Fibroblast of lung (primary cell): Measurements from ENCODE around the gene TRAPPC3L. TPM values are rescaled to one million over a fixed set of nuclear protein-coding genes. Genes with fewer than 3 reads are reported as not detected.

Experiments
- DNase-seq, 2 donors: peaks; one replicate each; pipeline versions ENCODE4 v3.0.0 to v3.0.0-alpha.2; 2010; ENCODE audit warnings: low read depth in 2 of 2
- H2AFZ ChIP-seq: 2 replicates; pipeline ENCODE4 v1.5.1; 2012; ENCODE audit warnings: low read length, control low read depth, inconsistent platforms
- H3K27ac ChIP-seq: 2 replicates; pipeline ENCODE4 v1.5.1; 2011; ENCODE audit warnings: low read length, control low read depth; ENCODE audit not compliant: insufficient read depth
- H3K27me3 ChIP-seq: 2 replicates; pipeline ENCODE4 v1.5.1; 2011; ENCODE audit warnings: mild to moderate bottlenecking, low read length; ENCODE audit not compliant: control insufficient read depth, insufficient read depth
- H3K36me3 ChIP-seq: 2 replicates; pipeline ENCODE4 v1.5.1; 2011; ENCODE audit warnings: low read length; ENCODE audit not compliant: control insufficient read depth, insufficient read depth
- H3K4me1 ChIP-seq: 2 replicates; pipeline ENCODE4 v1.5.1; 2011; ENCODE audit warnings: low read length; ENCODE audit not compliant: control insufficient read depth, insufficient read depth; ENCODE audit errors: extremely low read depth
- H3K4me2 ChIP-seq: 2 replicates; pipeline ENCODE4 v1.5.1; 2011; ENCODE audit warnings: low read length, control low read depth; ENCODE audit not compliant: insufficient read depth; ENCODE audit errors: extremely low read depth
- H3K4me3 ChIP-seq, 4 experiments: fragments of 200-600 bp in 1 of 4; sonication (generic) in 1 of 4; replicated peaks in 1 of 4; 2 replicates each; pipeline ENCODE4 v1.5.1; 2011 to 2016; ENCODE audit warnings: low read length in 4 of 4, low read depth in 3 of 4, mild to moderate bottlenecking in 3 of 4, control low read depth in 2 of 4, inconsistent platforms in 1 of 4, mixed read lengths in 1 of 4; ENCODE audit not compliant: insufficient read depth in 1 of 4; ENCODE audit errors: control extremely low read depth in 1 of 4
- H3K79me2 ChIP-seq: 2 replicates; pipeline ENCODE4 v1.5.1; 2012; ENCODE audit warnings: mild to moderate bottlenecking, low read length, inconsistent platforms; ENCODE audit not compliant: control insufficient read depth, insufficient read depth
- H3K9ac ChIP-seq: 2 replicates; pipeline ENCODE4 v1.5.1; 2011; ENCODE audit warnings: mild to moderate bottlenecking, low read length, control low read depth; ENCODE audit not compliant: insufficient read depth
- H3K9me3 ChIP-seq: 2 replicates; pipeline ENCODE4 v1.5.1; 2012; ENCODE audit warnings: low read depth, low read length; ENCODE audit not compliant: control insufficient read depth, insufficient read depth
- H4K20me1 ChIP-seq: 2 replicates; pipeline ENCODE4 v1.5.1; 2011; ENCODE audit warnings: low read length; ENCODE audit not compliant: control insufficient read depth, insufficient read depth; ENCODE audit errors: extremely low read depth
- CTCF ChIP-seq, 2 donors: IDR thresholded peaks in 1 of 2; conservative IDR thresholded peaks in 1 of 2; 1 replicate in 1 of 2; 2 replicates in 1 of 2; pipeline ENCODE4 v1.5.1; 2011 to 2012; ENCODE audit warnings: low read length in 2 of 2, control low read depth in 1 of 2, inconsistent platforms in 1 of 2, low read depth in 1 of 2, mild to moderate bottlenecking in 1 of 2
- EZH2 ChIP-seq: IDR thresholded peaks from 2 replicates; pipeline ENCODE4 v1.5.1; 2012; ENCODE audit warnings: low read length, control low read depth, mild to moderate bottlenecking; ENCODE audit errors: missing control alignments
- polyA plus RNA-seq, 2 donors: library from polyadenylated mRNA; depleted of rRNA in 1 of 2; stranded (reverse) in 1 of 2; unstranded in 1 of 2; fragments of >200 nt; gene quantifications; 2 replicates each; pipeline ENCODE4 v1.2.1, GENCODE V29; 2011 to 2012; ENCODE audit warnings: missing spikeins in 1 of 2
- total RNA-seq: library from RNA; depleted of rRNA; stranded (reverse); fragments of >200 nt; gene quantifications from 2 replicates; pipeline ENCODE4 v1.2.1, GENCODE V29; 2014

TRAPPC3L gene
- total and polyA plus RNA-seq, 2 donors (not counting 1 experiment from before 2014, with no cell fraction given) = under 0.01 to 0.05 TPM

GRCh38 chr6:116456927-116457326 is 88.6 kb downstream of the TRAPPC3L start:
- Histone ChIP-seq H3K4me2 (no peak overlapping the region), H3K27me3 (peaks cover 5% of the 10 kb centered on the region), H3K9me3 (no peaks in the 10 kb centered on the region), H2AFZ (no peak overlapping the region), H3K4me3 (no peak overlapping the region), H3K36me3 (no peaks in the 10 kb centered on the region), H3K27ac (no peak overlapping the region), H4K20me1 (no peaks in the 10 kb centered on the region), H3K4me1 (no peaks in the 10 kb centered on the region), H3K79me2 (no peaks in the 10 kb centered on the region), H3K9ac (no peak overlapping the region)
- DNase-seq = no peak
- TF ChIP-seq EZH2 = no peak
- TF ChIP-seq CTCF (conservative IDR thresholded peaks at IDR 0.05 in 1 of 2, IDR thresholded peaks at IDR 0.05 in 1 of 2; ENCODE audit: low read depth in 1 of 2, low read length in 2 of 2) = no peak

GRCh38 chr6:116456106-116456505 is 89.4 kb downstream of the TRAPPC3L start:
- H3K4me2 ChIP-seq = no peak overlapping the region
- H3K79me2 ChIP-seq = no peaks in the 10 kb centered on the region
- H3K9me3 ChIP-seq = no peaks in the 10 kb centered on the region
- H3K27ac ChIP-seq = no peak overlapping the region
- no peaks in the 10 kb centered on the region for H4K20me1 ChIP-seq
- H3K27me3 ChIP-seq = peaks cover 4% of the 10 kb centered on the region
- H3K4me3 ChIP-seq = no peak overlapping the region
- no peak for DNase-seq
- H3K9ac ChIP-seq = no peak overlapping the region
- H2AFZ ChIP-seq = no peak overlapping the region
- no peaks in the 10 kb centered on the region for H3K36me3 ChIP-seq
- no peaks in the 10 kb centered on the region for H3K4me1 ChIP-seq
- TF ChIP-seq EZH2 = no peak

- no peak overlapping the region for H3K4me3 ChIP-seq
- TF ChIP-seq CTCF (conservative IDR thresholded peaks at IDR 0.05 in 1 of 2, IDR thresholded peaks at IDR 0.05 in 1 of 2; ENCODE audit: low read depth in 1 of 2, low read length in 2 of 2) (no peak), EZH2 (no peak)
- peaks cover 3% of the 10 kb centered on the region for H3K4me1 ChIP-seq
- H2AFZ ChIP-seq = no peak overlapping the region
- no peaks in the 10 kb centered on the region for H3K79me2 ChIP-seq
- no peaks in the 10 kb centered on the region for H3K9me3 ChIP-seq
- no peak overlapping the region for H3K9ac ChIP-seq
- H3K27me3 ChIP-seq = no peaks in the 10 kb centered on the region
- no peaks in the 10 kb centered on the region for H3K36me3 ChIP-seq
- no peaks in the 10 kb centered on the region for H4K20me1 ChIP-seq
- H3K27ac ChIP-seq = no peak overlapping the region
- DNase-seq = no peak
- H3K4me2 ChIP-seq = no peak overlapping the region
Observed at GRCh38 chr6:116452531-116452930, 93.0 kb downstream of the TRAPPC3L start.
